Right lobe of liver (tissue), 4 donors: ENCODE data around the gene CSK.

ENCODE experiments used
- POLR2A ChIP-seq: fragments of 450-650 bp; IDR thresholded peaks from one replicate; pipeline ENCODE4 v1.6.1; 2017; ENCODE audit warnings: antibody characterized with exemption, mild to moderate bottlenecking
- TF ChIP-seq, protein P1 (sequence below), 4 donors: fragments of 200-600 bp in 3 of 4; fragments of 450-650 bp in 1 of 4; IDR thresholded peaks; one replicate each; pipeline versions ENCODE4 v1.5.1 to v1.8.0; 2016 to 2022; ENCODE audit warnings: antibody characterized with exemption in 4 of 4, mild to moderate bottlenecking in 2 of 4
- donor health status: DM: no; HTN: no; CAD: no.
- donor health status: DM: no; HTN: no; CAD: no.
- donor health status: DM: no; HTN: yes; CAD: no.

GRCh38 chr15:74801311-74801997 is 19.6 kb downstream of the CSK start:
- TF ChIP-seq, protein P1, sequence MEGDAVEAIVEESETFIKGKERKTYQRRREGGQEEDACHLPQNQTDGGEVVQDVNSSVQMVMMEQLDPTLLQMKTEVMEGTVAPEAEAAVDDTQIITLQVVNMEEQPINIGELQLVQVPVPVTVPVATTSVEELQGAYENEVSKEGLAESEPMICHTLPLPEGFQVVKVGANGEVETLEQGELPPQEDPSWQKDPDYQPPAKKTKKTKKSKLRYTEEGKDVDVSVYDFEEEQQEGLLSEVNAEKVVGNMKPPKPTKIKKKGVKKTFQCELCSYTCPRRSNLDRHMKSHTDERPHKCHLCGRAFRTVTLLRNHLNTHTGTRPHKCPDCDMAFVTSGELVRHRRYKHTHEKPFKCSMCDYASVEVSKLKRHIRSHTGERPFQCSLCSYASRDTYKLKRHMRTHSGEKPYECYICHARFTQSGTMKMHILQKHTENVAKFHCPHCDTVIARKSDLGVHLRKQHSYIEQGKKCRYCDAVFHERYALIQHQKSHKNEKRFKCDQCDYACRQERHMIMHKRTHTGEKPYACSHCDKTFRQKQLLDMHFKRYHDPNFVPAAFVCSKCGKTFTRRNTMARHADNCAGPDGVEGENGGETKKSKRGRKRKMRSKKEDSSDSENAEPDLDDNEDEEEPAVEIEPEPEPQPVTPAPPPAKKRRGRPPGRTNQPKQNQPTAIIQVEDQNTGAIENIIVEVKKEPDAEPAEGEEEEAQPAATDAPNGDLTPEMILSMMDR (IDR thresholded peaks at IDR 0.05), result no peak
- TF ChIP-seq POLR2A, result no peak
